ENCODE data around the gene PALLD.

DNA sequence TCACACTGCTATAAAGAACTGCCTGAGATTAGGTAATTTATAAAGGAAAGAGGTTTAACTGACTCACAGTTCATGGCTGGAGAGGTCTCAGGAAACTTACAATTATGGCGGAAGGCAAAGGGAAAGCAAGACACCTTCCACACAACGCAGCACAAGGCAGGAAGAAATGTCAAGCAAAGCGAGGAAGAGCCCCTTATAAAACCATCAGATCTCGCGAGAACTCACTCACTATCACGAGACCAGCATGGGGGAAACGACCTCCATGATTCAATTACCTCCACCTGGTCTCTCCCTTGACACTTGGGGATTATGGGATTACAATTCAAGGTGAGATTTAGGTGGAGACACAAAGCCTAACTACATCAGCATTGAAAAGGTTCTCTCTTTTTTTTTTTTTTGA, 39.6 kb downstream of the PALLD start:
- TF ChIP-seq GATA2 (IDR thresholded peaks at IDR 0.05; ENCODE audit: low read depth, low read length) (no peak), GATA3 (IDR thresholded peaks at IDR 0.05; ENCODE audit: low read depth, low read length) (no peak)
